ENCODE data around the gene PTGDS.

DNA sequence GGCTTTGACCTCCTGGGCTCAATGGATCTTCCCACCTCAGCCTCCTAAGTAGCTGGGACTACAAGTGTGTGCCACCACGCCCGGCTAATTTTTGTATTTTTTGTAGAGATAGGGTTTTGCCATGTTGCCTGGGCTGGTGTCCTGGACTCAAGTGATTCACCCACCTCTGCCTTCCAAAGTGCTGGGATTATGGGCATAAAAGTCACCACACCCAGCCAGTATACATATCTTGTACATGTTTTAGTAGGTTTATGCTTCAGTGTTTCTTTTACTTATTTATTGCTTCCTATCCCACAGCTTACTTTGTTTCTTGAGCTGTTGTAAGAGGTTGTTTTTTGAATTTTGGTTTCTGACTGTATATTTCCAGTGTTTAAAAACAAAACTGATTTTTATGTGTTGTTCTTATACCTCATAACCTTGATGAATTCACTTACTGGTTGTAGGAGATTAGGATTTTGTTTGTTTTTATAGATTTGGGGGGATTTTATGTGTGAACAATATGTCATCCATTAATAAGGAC, 45.6 kb upstream of the PTGDS start:
- TF ChIP-seq POLR2A (IDR thresholded peaks at IDR 0.05), result no peak
- TF ChIP-seq, protein P1, sequence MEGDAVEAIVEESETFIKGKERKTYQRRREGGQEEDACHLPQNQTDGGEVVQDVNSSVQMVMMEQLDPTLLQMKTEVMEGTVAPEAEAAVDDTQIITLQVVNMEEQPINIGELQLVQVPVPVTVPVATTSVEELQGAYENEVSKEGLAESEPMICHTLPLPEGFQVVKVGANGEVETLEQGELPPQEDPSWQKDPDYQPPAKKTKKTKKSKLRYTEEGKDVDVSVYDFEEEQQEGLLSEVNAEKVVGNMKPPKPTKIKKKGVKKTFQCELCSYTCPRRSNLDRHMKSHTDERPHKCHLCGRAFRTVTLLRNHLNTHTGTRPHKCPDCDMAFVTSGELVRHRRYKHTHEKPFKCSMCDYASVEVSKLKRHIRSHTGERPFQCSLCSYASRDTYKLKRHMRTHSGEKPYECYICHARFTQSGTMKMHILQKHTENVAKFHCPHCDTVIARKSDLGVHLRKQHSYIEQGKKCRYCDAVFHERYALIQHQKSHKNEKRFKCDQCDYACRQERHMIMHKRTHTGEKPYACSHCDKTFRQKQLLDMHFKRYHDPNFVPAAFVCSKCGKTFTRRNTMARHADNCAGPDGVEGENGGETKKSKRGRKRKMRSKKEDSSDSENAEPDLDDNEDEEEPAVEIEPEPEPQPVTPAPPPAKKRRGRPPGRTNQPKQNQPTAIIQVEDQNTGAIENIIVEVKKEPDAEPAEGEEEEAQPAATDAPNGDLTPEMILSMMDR (IDR thresholded peaks at IDR 0.05), result no peak

Data from transverse colon (tissue), 3 donors.